Muscle layer of duodenum (tissue), 2 donors: Measurements from ENCODE around the gene S100A3.
"Not testable (repeated sequence)": the region's sequence is repeated elsewhere in the genome, so short reads cannot be mapped to it uniquely, and the experiment has no call there.

Experiments
- H3K27ac ChIP-seq: one replicate; pipeline ENCODE4 v1.7.0; 2013; ENCODE audit warnings: mild to moderate bottlenecking, low read length
- H3K27me3 ChIP-seq: one replicate; pipeline ENCODE4 v1.7.0; 2013; ENCODE audit warnings: low read depth, mild to moderate bottlenecking, control low read depth, low read length
- H3K36me3 ChIP-seq, 2 donors: one replicate each; pipeline ENCODE4 v1.7.0; 2013; ENCODE audit warnings: low read length in 2 of 2, control low read depth in 1 of 2, mild to moderate bottlenecking in 1 of 2; ENCODE audit not compliant: insufficient read depth in 2 of 2, control insufficient read depth in 1 of 2
- H3K4me1 ChIP-seq, 2 donors: one replicate each; pipeline ENCODE4 v1.7.0; 2013; ENCODE audit warnings: low read length in 2 of 2, mild to moderate bottlenecking in 2 of 2, control low read depth in 1 of 2, moderate library complexity in 1 of 2; ENCODE audit not compliant: insufficient read depth in 2 of 2, control insufficient read depth in 1 of 2
- H3K4me3 ChIP-seq, 2 donors: one replicate each; pipeline ENCODE4 v1.7.0; 2013; ENCODE audit warnings: low read length in 2 of 2, low read depth in 1 of 2, mild to moderate bottlenecking in 1 of 2
- H3K9me3 ChIP-seq, 2 donors: one replicate each; pipeline ENCODE4 v1.7.0; 2013; ENCODE audit warnings: low read length in 2 of 2, control low read depth in 1 of 2, mild to moderate bottlenecking in 1 of 2; ENCODE audit not compliant: control insufficient read depth in 1 of 2
- donor health status: healthy.

S100A3 gene

GRCh38 chr1:153548722-153549688 is at the start of gene S100A3:
S100A3 (minus strand) TSS chr1:153549258; CDS start chr1:153548485, 773 bp downstream.
- no peaks in the 10 kb centered on the region for H3K27me3 ChIP-seq
- H3K4me1 ChIP-seq, result peaks cover 29 to 72% of the 10 kb centered on the region in 2 donors
- H3K27ac ChIP-seq, result peak within 1 kb of the TSS; percentile 73
- no peaks in the 10 kb centered on the region for H3K9me3 ChIP-seq
- no peaks in the 10 kb centered on the region for H3K36me3 ChIP-seq
- no peak within 1 kb of the TSS for H3K4me3 ChIP-seq

GRCh38 chr1:153598309-153599172 is 49.5 kb upstream of the S100A3 start:
- Histone ChIP-seq H3K4me3 (no peak overlapping the region), H3K9me3 (no peaks in the 10 kb centered on the region), H3K27me3 (no peaks in the 10 kb centered on the region), H3K4me1 (peaks cover 4 to 5% of the 10 kb centered on the region in 2 donors), H3K27ac (no peak overlapping the region), H3K36me3 (no peaks in the 10 kb centered on the region)

GRCh38 chr1:153597206-153597605 is 48.1 kb upstream of the S100A3 start:
- no peaks in the 10 kb centered on the region for H3K27me3 ChIP-seq
- no peak overlapping the region for H3K4me3 ChIP-seq
- peaks cover 4 to 5% of the 10 kb centered on the region in 2 donors for H3K4me1 ChIP-seq
- H3K36me3 ChIP-seq, result no peaks in the 10 kb centered on the region
- H3K27ac ChIP-seq, result no peak overlapping the region
- H3K9me3 ChIP-seq, result no peaks in the 10 kb centered on the region

GRCh38 chr1:153592748-153593147 is 43.7 kb upstream of the S100A3 start:
- Histone ChIP-seq H3K36me3 (no peaks in the 10 kb centered on the region), H3K9me3 (no peaks in the 10 kb centered on the region), H3K27ac (no peak overlapping the region), H3K4me1 (no peaks in the 10 kb centered on the region), H3K27me3 (no peaks in the 10 kb centered on the region), H3K4me3 (no peak overlapping the region)

- no peak overlapping the region for H3K27ac ChIP-seq
- no peaks in the 10 kb centered on the region for H3K36me3 ChIP-seq
- H3K27me3 ChIP-seq, result no peaks in the 10 kb centered on the region
- H3K4me3 ChIP-seq, result no peak overlapping the region
- H3K9me3 ChIP-seq, result no peaks in the 10 kb centered on the region
- H3K4me1 ChIP-seq, result no peaks in the 10 kb centered on the region
Observed at GRCh38 chr1:153588482-153588881, 39.4 kb upstream of the S100A3 start.

- not testable (repeated sequence) for H3K4me3 ChIP-seq, H3K9me3 ChIP-seq, H3K27me3 ChIP-seq, H3K4me1 ChIP-seq, H3K36me3 ChIP-seq, H3K27ac ChIP-seq
Observed at GRCh38 chr1:153588033-153588432, 39.0 kb upstream of the S100A3 start.

GRCh38 chr1:153587314-153587713 is 38.3 kb upstream of the S100A3 start:
- Histone ChIP-seq H3K36me3 (no peaks in the 10 kb centered on the region), H3K4me3 (no peak overlapping the region), H3K4me1 (no peaks in the 10 kb centered on the region), H3K27me3 (no peaks in the 10 kb centered on the region), H3K9me3 (no peaks in the 10 kb centered on the region), H3K27ac (no peak overlapping the region)

- Histone ChIP-seq H3K4me3 (no peak overlapping the region), H3K4me1 (no peaks in the 10 kb centered on the region), H3K36me3 (no peaks in the 10 kb centered on the region), H3K27me3 (no peaks in the 10 kb centered on the region), H3K9me3 (no peaks in the 10 kb centered on the region), H3K27ac (no peak overlapping the region)
Observed at GRCh38 chr1:153586347-153586746, 37.3 kb upstream of the S100A3 start.

- H3K27ac ChIP-seq, result no peak overlapping the region
- no peaks in the 10 kb centered on the region for H3K9me3 ChIP-seq
- H3K4me3 ChIP-seq, result no peak overlapping the region
Observed at GRCh38 chr1:153585006-153585405, 35.9 kb upstream of the S100A3 start.

GRCh38 chr1:153583976-153584375 is 34.9 kb upstream of the S100A3 start:
- H3K9me3 ChIP-seq, result no peaks in the 10 kb centered on the region
- H3K4me1 ChIP-seq, result no peaks in the 10 kb centered on the region
- H3K27ac ChIP-seq, result no peak overlapping the region
- H3K36me3 ChIP-seq, result no peaks in the 10 kb centered on the region
- no peaks in the 10 kb centered on the region for H3K27me3 ChIP-seq
- H3K4me3 ChIP-seq, result no peak overlapping the region

More at GRCh38 chr1:153585006-153585405, 35.9 kb upstream of the S100A3 start:
- Histone ChIP-seq H3K27me3 (no peaks in the 10 kb centered on the region), H3K36me3 (no peaks in the 10 kb centered on the region), H3K4me1 (no peaks in the 10 kb centered on the region)

GRCh38 chr1:153583514-153583913 is 34.5 kb upstream of the S100A3 start:
- H3K27me3 ChIP-seq, H3K36me3 ChIP-seq, H3K4me1 ChIP-seq, H3K9me3 ChIP-seq, H3K27ac ChIP-seq, H3K4me3 ChIP-seq: not testable (repeated sequence)
